Stimulated activated naive CD4-positive, alpha-beta T cell treated with Interleukin-2 at 50 U/mL for 16 hours (primary cell): ENCODE data around the gene NAE1.
"Not testable (repeated sequence)": the region's sequence is repeated elsewhere in the genome, so short reads cannot be mapped to it uniquely, and the experiment has no call there.

Experiments
- DNase-seq: peaks from one replicate; lab custom pipeline; 2025; lab: John Stamatoyannopoulos, UW

NAE1 gene

GRCh38 chr16:66802159-66802558, 28.6 kb downstream of the NAE1 start:
- no peak for DNase-seq

- no peak for DNase-seq
Measured at GRCh38 chr16:66801320-66802105, 29.3 kb downstream of the NAE1 start, which contains the start of gene TERB1. Gene TERB1, minus strand, starts transcription at chr16:66801584. Its CDS starts 4,786 bp downstream, at chr16:66796798.

GRCh38 chr16:66800856-66801255, 29.9 kb downstream of the NAE1 start:
- no peak for DNase-seq

GRCh38 chr16:66798161-66798560, 32.6 kb downstream of the NAE1 start:
- no peak for DNase-seq

GRCh38 chr16:66793984-66794383, 36.8 kb downstream of the NAE1 start:
- DNase-seq, result not testable (repeated sequence)

GRCh38 chr16:66790130-66790733, 40.5 kb downstream of the NAE1 start:
- DNase-seq, result no peak

- no peak for DNase-seq
Measured at GRCh38 chr16:66787427-66787826, 43.3 kb downstream of the NAE1 start.

- DNase-seq, result no peak
Measured at GRCh38 chr16:66786551-66786950, 44.2 kb downstream of the NAE1 start.

GRCh38 chr16:66776457-66776856, 54.3 kb downstream of the NAE1 start:
- no peak for DNase-seq

- no peak for DNase-seq
Measured at GRCh38 chr16:66774981-66775380, 55.8 kb downstream of the NAE1 start.

- no peak for DNase-seq
Measured at GRCh38 chr16:66758086-66758485, 72.7 kb downstream of the NAE1 start.

- DNase-seq, result no peak
Measured at GRCh38 chr16:66754819-66755218, 76.0 kb downstream of the NAE1 start.

- DNase-seq, result no peak
Measured at GRCh38 chr16:66754211-66754610, 76.6 kb downstream of the NAE1 start.

- no peak for DNase-seq
Measured at GRCh38 chr16:66752958-66753357, 77.8 kb downstream of the NAE1 start.
